Mesothelial cell of epicardium (in vitro differentiated cells): Measurements from ENCODE around the gene KIAA1614. TPM values are rescaled to one million over a fixed set of nuclear protein-coding genes. Genes with fewer than 3 reads are reported as not detected.

Experiments
- DNase-seq, 2 experiments: peaks; one replicate each; pipeline ENCODE4 v3.0.0; 2021; ENCODE audit warnings: low spot score in 2 of 2; ENCODE audit not compliant: unreplicated experiment in 2 of 2
- H3K27ac Mint-ChIP-seq: 2 replicates; pipeline ENCODE4 v1.8.0; 2021; ENCODE audit warnings: mixed read lengths
- H3K27me3 Mint-ChIP-seq: 2 replicates; pipeline ENCODE4 v1.8.0; 2021; ENCODE audit warnings: low read depth, mixed read lengths
- H3K36me3 Mint-ChIP-seq: 2 replicates; pipeline ENCODE4 v1.8.0; 2021; ENCODE audit warnings: mixed read lengths
- H3K4me1 Mint-ChIP-seq: 2 replicates; pipeline ENCODE4 v1.8.0; 2021; ENCODE audit warnings: mixed read lengths
- H3K4me3 Mint-ChIP-seq: 2 replicates; pipeline ENCODE4 v1.8.0; 2021; ENCODE audit warnings: mild to moderate bottlenecking, moderate library complexity, mixed read lengths
- H3K9me3 Mint-ChIP-seq: 2 replicates; pipeline ENCODE4 v1.8.0; 2021; ENCODE audit warnings: mixed read lengths
- CTCF ChIP-seq: fragments of 200-600 bp; sonication (generic); IDR thresholded peaks from one replicate; pipeline ENCODE4 v1.5.0; 2021; ENCODE audit warnings: antibody characterized with exemption; ENCODE audit not compliant: unreplicated experiment
- total RNA-seq: library from RNA; stranded (reverse); gene quantifications from 3 replicates; pipeline ENCODE4 v1.2.1, GENCODE V29; 2021

The KIAA1614 gene
- total RNA-seq, 1 donor from 2014 or later: 7.3 TPM

GRCh38 chr1:180937012-180937372 lies 24.3 kb downstream of the KIAA1614 start:
- peaks cover 6% of the 10 kb centered on the region for H3K36me3 Mint-ChIP-seq
- TF ChIP-seq CTCF: no peak
- H3K4me3 Mint-ChIP-seq: no peak overlapping the region
- H3K9me3 Mint-ChIP-seq: no peaks in the 10 kb centered on the region
- H3K4me1 Mint-ChIP-seq: no peaks in the 10 kb centered on the region
- no peak overlapping the region for H3K27ac Mint-ChIP-seq
- no peaks in the 10 kb centered on the region for H3K27me3 Mint-ChIP-seq
- no peak for DNase-seq

GRCh38 chr1:180937624-180938225 lies 25.0 kb downstream of the KIAA1614 start:
- no peak for DNase-seq
- H3K36me3 Mint-ChIP-seq: peaks cover 6% of the 10 kb centered on the region
- H3K27me3 Mint-ChIP-seq: no peaks in the 10 kb centered on the region

GRCh38 chr1:180939073-180939710 lies 26.5 kb downstream of the KIAA1614 start:
- DNase-seq: no peak
- H3K4me3 Mint-ChIP-seq: no peak overlapping the region
- no peak for TF ChIP-seq CTCF

More at GRCh38 chr1:180937624-180938225, 25.0 kb downstream of the KIAA1614 start:
- TF ChIP-seq CTCF: no peak
- Mint-ChIP-seq H3K27ac (no peak overlapping the region), H3K4me1 (no peaks in the 10 kb centered on the region), H3K9me3 (no peaks in the 10 kb centered on the region), H3K4me3 (no peak overlapping the region)

GRCh38 chr1:180939711-180940103 lies 27.0 kb downstream of the KIAA1614 start:
- H3K4me3 Mint-ChIP-seq: no peak overlapping the region
- H3K27me3 Mint-ChIP-seq: no peaks in the 10 kb centered on the region
- TF ChIP-seq CTCF: no peak
- no peaks in the 10 kb centered on the region for H3K9me3 Mint-ChIP-seq
- no peak overlapping the region for H3K27ac Mint-ChIP-seq
- no peak for DNase-seq
- peaks cover 4% of the 10 kb centered on the region for H3K36me3 Mint-ChIP-seq
- no peaks in the 10 kb centered on the region for H3K4me1 Mint-ChIP-seq

More at GRCh38 chr1:180939073-180939710, 26.5 kb downstream of the KIAA1614 start:
- Mint-ChIP-seq H3K27ac (no peak overlapping the region), H3K27me3 (no peaks in the 10 kb centered on the region), H3K4me1 (no peaks in the 10 kb centered on the region), H3K9me3 (no peaks in the 10 kb centered on the region), H3K36me3 (peaks cover 7% of the 10 kb centered on the region)

GRCh38 chr1:180940445-180940844 lies 27.7 kb downstream of the KIAA1614 start:
- H3K27ac Mint-ChIP-seq: no peak overlapping the region
- no peaks in the 10 kb centered on the region for H3K9me3 Mint-ChIP-seq
- no peak overlapping the region for H3K4me3 Mint-ChIP-seq
- no peaks in the 10 kb centered on the region for H3K27me3 Mint-ChIP-seq
- peaks cover 4% of the 10 kb centered on the region for H3K36me3 Mint-ChIP-seq
- no peaks in the 10 kb centered on the region for H3K4me1 Mint-ChIP-seq
- no peak for TF ChIP-seq CTCF
- no peak for DNase-seq
